NCI-H1436 (cell line): ENCODE measurements around the gene ZBED4.
A peak's percentile ranks its signal among the peaks of the same experiment; 100 is the strongest.

ENCODE experiments used
- DNase-seq: peaks from one replicate; lab custom pipeline; 2025; lab: John Stamatoyannopoulos, UW

The ZBED4 gene

GRCh38 chr22:49825944-49826602, 27.6 kb upstream of the ZBED4 start:
- no peak for DNase-seq

DNA sequence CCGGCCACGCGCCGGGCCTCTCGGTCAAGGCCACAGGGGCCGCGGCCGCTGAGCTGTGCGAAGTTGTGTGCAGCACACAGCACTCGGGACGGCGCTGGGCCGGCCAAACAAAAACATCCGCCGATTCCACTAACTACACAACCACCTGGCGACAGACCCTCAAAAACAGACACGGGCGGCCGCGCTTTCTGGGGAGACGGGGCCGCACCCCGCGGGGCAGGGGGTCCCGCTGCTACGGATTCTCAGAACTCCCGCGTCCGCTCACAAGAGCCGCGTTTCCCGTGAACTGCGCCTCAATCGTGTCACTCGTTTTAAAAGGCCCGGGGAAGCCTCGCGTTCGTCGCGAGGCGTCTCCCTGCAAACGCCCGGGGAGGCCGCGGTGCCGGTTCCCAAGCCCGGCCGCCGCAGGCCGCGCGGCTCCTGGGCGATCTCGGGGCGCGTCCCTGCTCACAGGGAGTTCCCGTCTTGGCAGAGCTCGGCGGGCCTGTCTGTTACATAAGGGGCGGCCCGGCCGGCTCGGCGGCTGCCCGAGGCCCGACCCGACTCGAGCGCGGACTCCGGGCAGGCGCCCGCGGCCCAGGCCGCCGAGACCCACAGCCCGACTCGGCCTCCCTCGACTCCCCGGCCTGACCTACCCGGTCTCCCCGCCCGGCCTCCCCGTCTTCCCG, 26.9 kb upstream of the ZBED4 start:
- DNase-seq = peak; percentile 5

DNA sequence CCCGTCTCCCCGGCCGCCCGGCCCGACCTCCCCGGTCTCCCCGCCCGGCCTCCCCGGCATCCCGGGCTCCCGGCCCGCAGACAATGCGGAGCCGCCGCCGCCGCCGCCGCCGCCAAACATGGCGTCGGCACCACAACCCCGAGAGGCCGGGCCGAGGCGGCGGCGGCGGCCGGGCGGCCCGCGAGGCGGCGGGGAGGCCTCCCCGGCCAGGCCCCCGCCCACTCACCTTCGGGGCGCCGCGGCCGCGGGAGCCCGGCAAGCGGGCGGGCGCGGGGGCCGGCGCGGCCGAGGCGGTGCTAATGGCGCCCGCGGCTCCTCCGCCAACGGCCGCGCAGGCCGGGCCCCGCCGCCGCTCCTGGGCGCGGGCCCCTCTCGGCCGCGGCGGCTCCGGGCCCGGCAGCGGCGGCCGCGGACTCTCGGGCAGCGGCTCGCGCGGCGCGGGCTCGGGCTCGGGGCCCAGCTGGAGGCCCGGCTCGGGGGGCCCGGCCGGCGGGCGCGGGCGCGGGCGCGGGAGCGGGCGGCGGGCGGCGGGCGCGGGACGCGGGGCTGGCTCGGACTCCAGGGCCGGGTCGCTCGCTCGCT, 26.3 kb upstream of the ZBED4 start:
- DNase-seq = no peak

DNA sequence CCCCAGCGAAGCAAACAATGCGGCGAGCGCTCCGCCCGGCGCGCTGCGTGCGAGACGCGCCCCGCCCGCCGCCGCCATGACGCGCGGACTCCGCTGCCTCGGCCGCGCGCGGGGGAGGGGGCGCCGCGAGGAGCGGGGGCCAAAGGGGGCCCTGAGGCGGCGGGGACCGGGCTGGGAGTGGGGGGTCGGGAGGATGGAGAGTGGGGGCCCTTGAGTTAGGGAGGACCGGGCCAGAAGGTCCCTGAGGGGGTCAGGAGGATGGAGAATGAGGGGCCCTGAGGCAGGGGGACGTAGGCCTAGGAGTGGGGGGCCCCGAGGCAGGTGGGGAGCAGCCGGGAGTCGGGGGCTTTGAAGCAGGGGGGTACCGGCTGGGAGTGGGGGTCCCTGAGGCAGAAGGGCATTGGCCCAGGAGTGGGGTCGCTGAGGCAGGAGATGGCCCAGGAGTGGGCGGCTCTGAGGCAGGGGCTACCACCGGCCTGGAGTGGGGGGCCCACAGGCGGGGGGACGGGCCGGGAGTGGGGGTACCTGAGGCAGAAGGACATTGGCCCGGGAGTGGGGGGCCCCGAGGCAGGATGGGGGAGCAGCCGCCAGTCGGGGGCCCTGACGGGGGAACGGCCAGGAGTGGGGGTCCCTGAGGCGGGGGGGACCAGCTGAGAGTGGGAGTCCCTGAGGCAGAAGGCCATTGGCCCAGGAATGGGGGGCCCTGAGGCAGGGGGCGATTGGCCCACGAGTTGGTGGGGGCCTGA, 25.6 kb upstream of the ZBED4 start, which contains the start of gene BRD1:
Gene BRD1 (minus strand): TSS at position 21 of the 746 bp plus-strand sequence. CDS start 3,556 bp downstream, outside the sequence.
- peak; percentile 42 for DNase-seq

DNA sequence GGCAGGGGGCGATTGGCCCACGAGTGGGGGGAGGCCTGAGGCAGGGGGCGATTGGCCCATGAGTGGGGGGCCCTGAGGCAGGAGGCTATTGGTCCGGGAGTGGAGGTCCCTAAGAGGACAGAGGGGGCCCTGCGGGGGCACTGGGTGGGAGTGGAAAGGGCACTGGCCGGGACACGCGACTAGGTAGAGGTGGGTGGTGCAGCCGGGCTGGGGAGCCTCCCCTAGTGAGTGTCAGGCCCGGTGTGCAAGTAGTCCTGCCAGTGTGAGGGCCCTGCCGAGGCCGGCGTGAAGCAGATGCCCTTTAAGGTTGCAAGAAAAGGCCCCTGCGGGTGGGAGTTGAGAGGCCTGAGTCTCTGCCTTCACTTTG, 25.1 kb upstream of the ZBED4 start:
- no peak for DNase-seq

GRCh38 chr22:49829044-49829853, 24.4 kb upstream of the ZBED4 start:
- DNase-seq = no peak

- no peak for DNase-seq
These were observed 20.2 kb upstream of the ZBED4 start for GRCh38 chr22:49833340-49834007.

DNA sequence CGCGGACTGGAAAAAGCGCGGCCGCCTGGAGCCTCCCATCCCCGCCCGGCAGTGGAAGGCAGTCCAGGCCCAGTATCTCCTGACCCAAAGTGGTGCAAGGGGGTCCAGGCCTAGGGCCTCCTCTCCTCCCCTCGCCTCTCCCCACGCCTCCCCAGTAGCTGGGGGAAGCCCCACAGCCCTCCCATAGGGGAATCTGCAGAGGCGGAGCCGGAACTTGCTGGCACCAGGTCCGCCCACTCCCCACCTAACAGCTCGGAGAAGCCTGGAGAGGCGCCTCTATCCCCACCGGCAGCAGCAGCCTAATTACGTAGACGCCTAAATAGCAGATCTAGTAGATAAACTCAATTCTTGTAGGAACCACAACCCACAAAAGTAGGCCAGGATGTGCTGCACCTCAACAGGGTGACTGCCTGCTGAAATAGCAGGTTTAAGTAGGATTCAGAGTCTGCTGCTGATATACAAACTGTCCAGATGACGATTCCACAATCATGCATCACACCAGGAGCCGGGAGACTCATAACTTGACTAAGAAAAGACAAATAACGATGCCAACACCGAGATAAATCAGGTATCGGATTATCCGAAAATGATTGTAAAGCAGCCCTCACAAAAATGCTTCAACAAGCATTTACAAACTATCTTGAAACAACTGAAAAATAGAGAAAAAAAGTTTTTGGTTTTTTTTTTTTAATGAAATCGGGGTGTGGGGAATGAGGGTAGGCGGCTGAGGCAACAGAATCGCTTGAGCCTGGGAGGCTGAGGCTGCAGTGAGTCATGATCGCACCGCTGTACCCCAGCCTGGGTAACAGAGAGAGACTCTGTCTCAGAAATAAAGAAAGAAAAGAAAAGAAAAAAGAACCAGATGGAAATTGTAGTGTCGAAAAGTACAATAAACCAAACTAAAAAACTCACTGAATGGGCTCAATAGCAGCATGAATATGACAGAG, 14.6 kb upstream of the ZBED4 start:
- DNase-seq = no peak

- no peak for DNase-seq
These were observed 8.4 kb upstream of the ZBED4 start for GRCh38 chr22:49845241-49845640.

DNA sequence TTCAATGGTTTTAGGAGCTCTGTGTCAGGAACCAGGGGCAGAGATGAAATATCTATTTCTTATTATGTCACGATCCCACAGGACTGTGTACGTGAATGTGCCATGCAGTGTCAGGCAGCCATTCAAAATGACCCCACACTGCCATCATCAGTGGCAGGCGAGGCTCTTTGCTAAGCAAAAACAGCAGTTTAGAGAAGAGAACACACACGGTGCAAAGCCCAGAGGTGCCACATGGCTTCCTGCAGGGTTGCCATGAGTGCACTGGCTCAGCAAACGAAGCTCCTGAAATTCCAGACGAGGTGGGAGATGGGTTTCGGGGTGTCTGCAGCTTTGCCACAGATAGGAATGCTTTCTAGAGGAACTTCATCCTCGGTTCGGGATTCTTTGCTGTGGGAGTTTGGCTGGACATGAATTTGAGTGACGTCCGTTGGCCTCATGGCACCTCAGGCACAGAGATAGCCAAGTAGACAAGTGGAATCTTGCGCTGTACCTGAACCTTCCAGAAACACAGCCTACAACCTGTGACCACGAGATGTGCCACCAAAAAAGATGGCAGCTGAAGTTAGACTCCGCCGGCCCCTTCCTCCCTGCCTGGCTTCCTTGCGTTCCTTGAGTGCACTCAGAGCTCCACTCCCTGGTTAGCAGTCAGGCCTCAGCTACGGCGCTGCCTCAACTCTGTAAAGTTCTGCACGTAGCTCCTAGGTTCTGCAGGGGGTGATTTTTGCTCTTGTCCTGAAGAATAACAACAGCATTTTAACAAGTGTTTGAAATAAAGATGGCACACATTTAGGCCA, 7.8 kb upstream of the ZBED4 start:
- no peak for DNase-seq

- DNase-seq = no peak
These were observed 5.6 kb upstream of the ZBED4 start for GRCh38 chr22:49847751-49848689.

DNA sequence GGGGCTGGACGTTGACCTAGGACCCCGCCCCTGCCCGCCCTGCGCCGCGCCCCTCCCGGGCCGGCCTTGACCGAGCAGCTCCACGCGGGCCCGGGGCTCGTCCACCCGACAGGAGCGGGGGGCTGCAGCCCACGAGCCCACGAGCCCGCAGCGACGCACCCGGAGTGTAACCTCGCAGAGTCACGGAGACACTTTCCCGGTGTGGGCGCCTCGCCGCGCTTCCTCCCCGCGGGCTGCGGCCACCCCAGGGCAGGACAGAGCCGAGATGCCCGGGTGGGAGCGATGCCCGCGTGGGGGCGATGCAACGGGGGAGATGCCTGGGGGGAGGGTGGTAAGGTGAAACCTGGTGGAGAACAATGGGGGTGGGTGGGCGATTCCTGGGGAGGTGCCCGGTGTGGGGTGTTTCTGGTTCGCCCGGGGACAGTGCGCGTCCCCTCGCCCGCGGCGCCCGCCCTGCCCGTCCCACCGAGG, 4.9 kb upstream of the ZBED4 start:
- no peak for DNase-seq

GRCh38 chr22:49849161-49850020, 4.3 kb upstream of the ZBED4 start:
- no peak for DNase-seq

GRCh38 chr22:49850021-49850911, 3.4 kb upstream of the ZBED4 start:
- no peak for DNase-seq

GRCh38 chr22:49850959-49851802, 2.5 kb upstream of the ZBED4 start:
- no peak for DNase-seq
